ENCODE results near the gene PAPOLA.

The PAPOLA gene

DNA sequence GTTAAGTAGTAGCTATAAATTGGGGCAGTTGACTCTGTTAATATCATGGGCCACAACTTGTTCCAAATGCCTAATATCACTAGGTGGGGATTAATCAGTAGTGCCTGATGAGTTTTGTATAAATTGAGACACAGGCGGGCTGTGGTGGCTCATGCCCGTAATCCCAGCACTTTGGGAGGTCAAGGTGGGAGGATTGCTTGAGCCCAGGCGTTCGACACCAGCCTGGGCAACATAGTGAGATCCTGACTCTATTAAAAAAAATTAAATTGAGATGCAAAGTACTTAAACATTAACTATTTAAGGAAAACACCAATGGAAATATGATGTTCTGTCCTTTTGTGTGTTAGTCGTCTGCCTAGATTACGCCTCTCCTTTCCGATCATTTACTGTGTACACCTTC, 9.0 kb downstream of the PAPOLA start:
- no peak overlapping the region for H3K27ac ChIP-seq (ENCODE audit: low read depth, low read length)
- peak overlapping the region; percentile 39 for H3K4me2 ChIP-seq (ENCODE audit: low read depth, low read length, poor library complexity, severe bottlenecking)
- no peaks in the 10 kb centered on the region for H3K36me3 ChIP-seq (ENCODE audit: low read length)
- H3K4me3 ChIP-seq (ENCODE audit: insufficient read depth, low read length, poor library complexity, severe bottlenecking): no peak overlapping the region
- no peak overlapping the region for H3K9ac ChIP-seq (ENCODE audit: low read length)
- H3K9me2 ChIP-seq (replicated peaks; ENCODE audit: insufficient read depth, low read length): no peaks in the 10 kb centered on the region
- no peaks in the 10 kb centered on the region for H3K9me3 ChIP-seq (ENCODE audit: insufficient read depth, low read length)
- no peak overlapping the region for H2AFZ ChIP-seq (ENCODE audit: low read depth, low read length, severe bottlenecking)
- peaks cover 75% of the 10 kb centered on the region for H4K20me1 ChIP-seq (ENCODE audit: low read depth, low read length)
- TF ChIP-seq, protein P1, sequence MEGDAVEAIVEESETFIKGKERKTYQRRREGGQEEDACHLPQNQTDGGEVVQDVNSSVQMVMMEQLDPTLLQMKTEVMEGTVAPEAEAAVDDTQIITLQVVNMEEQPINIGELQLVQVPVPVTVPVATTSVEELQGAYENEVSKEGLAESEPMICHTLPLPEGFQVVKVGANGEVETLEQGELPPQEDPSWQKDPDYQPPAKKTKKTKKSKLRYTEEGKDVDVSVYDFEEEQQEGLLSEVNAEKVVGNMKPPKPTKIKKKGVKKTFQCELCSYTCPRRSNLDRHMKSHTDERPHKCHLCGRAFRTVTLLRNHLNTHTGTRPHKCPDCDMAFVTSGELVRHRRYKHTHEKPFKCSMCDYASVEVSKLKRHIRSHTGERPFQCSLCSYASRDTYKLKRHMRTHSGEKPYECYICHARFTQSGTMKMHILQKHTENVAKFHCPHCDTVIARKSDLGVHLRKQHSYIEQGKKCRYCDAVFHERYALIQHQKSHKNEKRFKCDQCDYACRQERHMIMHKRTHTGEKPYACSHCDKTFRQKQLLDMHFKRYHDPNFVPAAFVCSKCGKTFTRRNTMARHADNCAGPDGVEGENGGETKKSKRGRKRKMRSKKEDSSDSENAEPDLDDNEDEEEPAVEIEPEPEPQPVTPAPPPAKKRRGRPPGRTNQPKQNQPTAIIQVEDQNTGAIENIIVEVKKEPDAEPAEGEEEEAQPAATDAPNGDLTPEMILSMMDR (IDR thresholded peaks at IDR 0.05; ENCODE audit: insufficient read depth, low read length, poor library complexity, severe bottlenecking): no peak
- TF ChIP-seq EZH2phosphoT487 (conservative IDR thresholded peaks at IDR 0.05; ENCODE audit: low read length): no peak
- H3F3A ChIP-seq (ENCODE audit: insufficient read depth): peaks cover 12% of the 10 kb centered on the region
- no peaks in the 10 kb centered on the region for H3K27me3 ChIP-seq (ENCODE audit: low read length)
- H3K79me2 ChIP-seq (ENCODE audit: insufficient read depth, low read length): peaks cover 100% of the 10 kb centered on the region

DNA sequence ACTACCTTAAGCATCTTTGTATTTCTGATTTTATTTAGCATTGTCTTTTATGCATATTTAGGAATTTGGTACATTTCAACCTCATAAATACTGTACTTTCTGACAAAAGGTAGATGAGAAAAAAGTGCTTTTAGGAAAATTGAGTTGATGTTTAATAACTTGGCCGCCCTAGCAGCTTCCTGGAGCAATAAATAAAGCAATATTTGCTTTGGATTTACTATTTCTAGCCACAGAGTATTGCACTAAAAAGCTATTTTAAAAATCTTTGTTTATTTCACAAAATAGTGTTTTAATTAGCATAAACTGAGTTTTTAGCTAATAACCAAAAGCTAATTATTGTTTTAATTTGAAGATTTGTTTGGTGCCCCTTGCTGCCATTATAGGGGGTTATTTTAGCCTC, 9.5 kb downstream of the PAPOLA start:
- Histone ChIP-seq H3K9me2 (replicated peaks; ENCODE audit: insufficient read depth, low read length) (no peaks in the 10 kb centered on the region), H2AFZ (ENCODE audit: low read depth, low read length, severe bottlenecking) (no peak overlapping the region), H4K20me1 (ENCODE audit: low read depth, low read length) (peaks cover 75% of the 10 kb centered on the region), H3K4me3 (ENCODE audit: insufficient read depth, low read length, poor library complexity, severe bottlenecking) (no peak overlapping the region), H3K4me2 (ENCODE audit: low read depth, low read length, poor library complexity, severe bottlenecking) (peak overlapping the region; percentile 39), H3K27ac (ENCODE audit: low read depth, low read length) (no peak overlapping the region), H3K9me3 (ENCODE audit: insufficient read depth, low read length) (no peaks in the 10 kb centered on the region), H3F3A (ENCODE audit: insufficient read depth) (peaks cover 15% of the 10 kb centered on the region), H3K27me3 (ENCODE audit: low read length) (no peaks in the 10 kb centered on the region), H3K79me2 (ENCODE audit: insufficient read depth, low read length) (peaks cover 100% of the 10 kb centered on the region), H3K36me3 (ENCODE audit: low read length) (no peaks in the 10 kb centered on the region), H3K9ac (ENCODE audit: low read length) (no peak overlapping the region)
- no peak for TF ChIP-seq EZH2phosphoT487 (conservative IDR thresholded peaks at IDR 0.05; ENCODE audit: low read length)
- TF ChIP-seq, protein P1 (IDR thresholded peaks at IDR 0.05; ENCODE audit: insufficient read depth, low read length, poor library complexity, severe bottlenecking): no peak

DNA sequence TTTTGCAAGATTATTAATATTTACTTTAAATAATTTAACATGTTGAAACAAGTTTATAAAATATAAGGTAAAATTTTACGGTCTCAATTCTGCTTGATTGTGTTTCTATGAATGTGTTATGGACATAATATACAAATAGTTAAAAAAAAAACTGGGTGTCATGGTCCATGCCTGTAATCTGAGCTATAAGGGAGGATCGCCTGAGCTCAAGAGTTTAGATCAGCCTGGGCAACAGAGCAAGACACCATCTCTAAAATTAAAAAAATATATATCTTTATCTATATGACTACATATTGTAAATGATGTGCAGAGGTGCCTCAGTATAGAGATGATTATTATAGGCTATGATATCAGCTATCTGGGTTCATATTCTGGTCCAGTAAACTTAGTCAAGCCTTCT, 9.9 kb downstream of the PAPOLA start:
- H3K4me2 ChIP-seq (ENCODE audit: low read depth, low read length, poor library complexity, severe bottlenecking): peak overlapping the region; percentile 39
- no peaks in the 10 kb centered on the region for H3K9me2 ChIP-seq (replicated peaks; ENCODE audit: insufficient read depth, low read length)
- H3K9me3 ChIP-seq (ENCODE audit: insufficient read depth, low read length): no peaks in the 10 kb centered on the region
- H3K9ac ChIP-seq (ENCODE audit: low read length): no peak overlapping the region
- peaks cover 100% of the 10 kb centered on the region for H3K79me2 ChIP-seq (ENCODE audit: insufficient read depth, low read length)
- peaks cover 19% of the 10 kb centered on the region for H3F3A ChIP-seq (ENCODE audit: insufficient read depth)
- no peak overlapping the region for H2AFZ ChIP-seq (ENCODE audit: low read depth, low read length, severe bottlenecking)
- peaks cover 76% of the 10 kb centered on the region for H4K20me1 ChIP-seq (ENCODE audit: low read depth, low read length)
- H3K27ac ChIP-seq (ENCODE audit: low read depth, low read length): peak overlapping the region; percentile 16; the same call in 1 of the 2 replicates
- no peak overlapping the region for H3K4me3 ChIP-seq (ENCODE audit: insufficient read depth, low read length, poor library complexity, severe bottlenecking)
- no peak for TF ChIP-seq EZH2phosphoT487 (conservative IDR thresholded peaks at IDR 0.05; ENCODE audit: low read length)
- TF ChIP-seq, protein P1 (IDR thresholded peaks at IDR 0.05; ENCODE audit: insufficient read depth, low read length, poor library complexity, severe bottlenecking): no peak
- H3K27me3 ChIP-seq (ENCODE audit: low read length): no peaks in the 10 kb centered on the region
- no peaks in the 10 kb centered on the region for H3K36me3 ChIP-seq (ENCODE audit: low read length)
